HEK293 (cell line): ENCODE measurements around the gene MRTFA.

ENCODE experiments used
- SALL2 ChIP-seq: fragments of 450-650 bp; formaldehyde crosslinking; IDR thresholded peaks from 2 replicates; pipeline ENCODE4 v1.5.0; 2017; ENCODE audit warnings: missing biosample characterization, mild to moderate bottlenecking, missing genetic modification characterization, borderline replicate concordance
- ZBTB7A ChIP-seq: fragments of 450-650 bp; formaldehyde crosslinking; IDR thresholded peaks from 2 replicates; pipeline ENCODE4 v1.5.1; 2016; ENCODE audit warnings: low read depth, missing biosample characterization, missing genetic modification characterization
- ZNF19 ChIP-seq: fragments of 450-650 bp; formaldehyde crosslinking; IDR thresholded peaks from 2 replicates; pipeline ENCODE4; 2016; ENCODE audit warnings: missing biosample characterization, missing genetic modification characterization, low read depth
- ZNF366 ChIP-seq: fragments of 450-650 bp; formaldehyde crosslinking; conservative IDR thresholded peaks from 2 replicates; pipeline ENCODE4 v1.5.1; 2016; ENCODE audit warnings: missing biosample characterization, missing genetic modification characterization
- ZNF48 ChIP-seq: fragments of 450-650 bp; formaldehyde crosslinking; IDR thresholded peaks from 2 replicates; pipeline ENCODE4 v1.5.1; 2016; ENCODE audit warnings: missing biosample characterization, missing genetic modification characterization
- ZNF544 ChIP-seq: fragments of 450-650 bp; formaldehyde crosslinking; IDR thresholded peaks from 2 replicates; pipeline ENCODE4 v1.5.0; 2017; ENCODE audit warnings: missing biosample characterization, missing genetic modification characterization
- TF ChIP-seq, protein P1 (sequence below): fragments of 450-650 bp; formaldehyde crosslinking; IDR thresholded peaks from 2 replicates; pipeline ENCODE4 v1.5.1; 2016; ENCODE audit warnings: missing biosample characterization, missing genetic modification characterization

- TF ChIP-seq SALL2 (tag by site-specific recombination), result no peak
- TF ChIP-seq, protein P1, sequence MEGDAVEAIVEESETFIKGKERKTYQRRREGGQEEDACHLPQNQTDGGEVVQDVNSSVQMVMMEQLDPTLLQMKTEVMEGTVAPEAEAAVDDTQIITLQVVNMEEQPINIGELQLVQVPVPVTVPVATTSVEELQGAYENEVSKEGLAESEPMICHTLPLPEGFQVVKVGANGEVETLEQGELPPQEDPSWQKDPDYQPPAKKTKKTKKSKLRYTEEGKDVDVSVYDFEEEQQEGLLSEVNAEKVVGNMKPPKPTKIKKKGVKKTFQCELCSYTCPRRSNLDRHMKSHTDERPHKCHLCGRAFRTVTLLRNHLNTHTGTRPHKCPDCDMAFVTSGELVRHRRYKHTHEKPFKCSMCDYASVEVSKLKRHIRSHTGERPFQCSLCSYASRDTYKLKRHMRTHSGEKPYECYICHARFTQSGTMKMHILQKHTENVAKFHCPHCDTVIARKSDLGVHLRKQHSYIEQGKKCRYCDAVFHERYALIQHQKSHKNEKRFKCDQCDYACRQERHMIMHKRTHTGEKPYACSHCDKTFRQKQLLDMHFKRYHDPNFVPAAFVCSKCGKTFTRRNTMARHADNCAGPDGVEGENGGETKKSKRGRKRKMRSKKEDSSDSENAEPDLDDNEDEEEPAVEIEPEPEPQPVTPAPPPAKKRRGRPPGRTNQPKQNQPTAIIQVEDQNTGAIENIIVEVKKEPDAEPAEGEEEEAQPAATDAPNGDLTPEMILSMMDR (tag by site-specific recombination), result no peak
- TF ChIP-seq ZNF544 (tag by site-specific recombination), result no peak
- TF ChIP-seq ZNF19, result no peak
- TF ChIP-seq ZNF366, result no peak
- TF ChIP-seq ZNF48, result no peak
- TF ChIP-seq ZBTB7A, result no peak
Measured at GRCh38 chr22:40653361-40653760, 16.8 kb upstream of the MRTFA start.
